ENCODE measurements around the gene HECTD1.

Gene HECTD1

DNA sequence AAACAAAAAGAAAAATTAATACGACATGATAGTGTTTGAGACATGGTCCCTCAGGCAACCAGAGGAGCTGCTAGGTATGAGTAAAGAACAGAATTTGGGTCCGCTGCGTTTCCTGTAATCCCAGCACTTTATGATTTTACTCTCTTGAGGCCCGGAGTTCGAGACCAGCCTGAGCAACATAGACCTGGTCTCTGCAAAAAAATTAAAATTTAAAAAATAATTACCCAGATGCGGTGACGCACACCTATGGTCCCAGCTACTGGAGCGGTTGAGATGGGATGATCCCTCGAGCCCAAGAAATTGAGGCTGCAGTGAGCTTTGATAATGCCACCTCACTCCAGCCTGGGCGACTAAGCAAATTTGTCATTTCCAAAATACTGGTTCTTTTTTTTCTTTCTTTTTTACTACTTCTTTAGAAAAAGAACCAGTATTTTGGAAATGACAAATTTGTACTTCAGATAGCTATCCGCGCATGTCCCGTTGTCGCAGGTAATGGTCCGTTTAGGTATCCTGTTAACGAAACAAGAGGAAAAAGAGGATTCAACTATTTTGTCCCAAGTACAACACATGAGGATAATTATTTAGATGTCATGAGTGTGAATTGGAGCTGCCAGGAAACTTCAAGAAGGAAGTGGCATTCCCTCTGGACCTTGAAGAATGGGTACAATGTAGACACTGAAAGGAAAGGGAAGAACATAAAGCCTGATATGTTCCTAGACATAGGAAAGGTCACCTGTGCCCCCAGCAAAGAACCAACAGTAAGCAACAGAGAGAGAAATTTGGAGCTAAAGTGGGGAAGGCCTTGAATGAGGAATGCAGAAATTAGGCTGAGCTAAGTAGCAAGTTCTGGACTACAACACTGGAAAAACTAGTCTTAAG, 1.2 kb upstream of the HECTD1 start:
- no peaks in the 10 kb centered on the region for H3K79me1 ChIP-seq (replicated peaks; ENCODE audit: low read length, poor library complexity, severe bottlenecking)
- H3K9me3 ChIP-seq (ENCODE audit: control insufficient read depth, low read length) = no peaks in the 10 kb centered on the region
- no peak overlapping the region for H4K8ac ChIP-seq (ENCODE audit: low read length)
- no peak overlapping the region for H2BK5ac ChIP-seq (ENCODE audit: low read depth, low read length, poor library complexity, severe bottlenecking)
- peak overlapping the region; percentile 91 for H3K27ac ChIP-seq (ENCODE audit: low read length, poor library complexity, severe bottlenecking)
- peak overlapping the region in 1 of 2 experiments; percentile 76 for H3K4me3 ChIP-seq (ENCODE audit: insufficient read depth in 1 of 2, low read depth in 1 of 2, low read length in 2 of 2)
- no peak overlapping the region for H2BK15ac ChIP-seq (ENCODE audit: low read depth, poor library complexity, severe bottlenecking)
- H3K36me3 ChIP-seq (ENCODE audit: control insufficient read depth in 1 of 2, insufficient read depth in 2 of 2, low read depth in 1 of 2, low read length in 2 of 2) = peaks cover 0 to 12% of the 10 kb centered on the region in 2 experiments
- H4K91ac ChIP-seq (ENCODE audit: low read length) = no peak overlapping the region
- no peak overlapping the region for H2BK12ac ChIP-seq (ENCODE audit: low read length in 2 of 2)
- no peak overlapping the region for H3K4ac ChIP-seq (ENCODE audit: low read depth in 1 of 2, low read length in 2 of 2)
- WGBS = 82% methylated on average over 15 of the region's 16 CpGs
- H3K18ac ChIP-seq (ENCODE audit: low read depth in 1 of 2, low read length in 2 of 2) = no peak overlapping the region
- H2AFZ ChIP-seq (ENCODE audit: low read depth, low read length) = no peak overlapping the region
- H3K27me3 ChIP-seq (ENCODE audit: control insufficient read depth in 1 of 2, insufficient read depth in 1 of 2, low read length in 2 of 2) = no peaks in the 10 kb centered on the region
- DNase-seq = no peak
- no peak overlapping the region for H3K14ac ChIP-seq (ENCODE audit: low read length in 2 of 2)
- no peak overlapping the region for H3K23ac ChIP-seq (ENCODE audit: low read length in 2 of 2)
- H2AK5ac ChIP-seq (ENCODE audit: low read length, severe bottlenecking) = peak overlapping the region; percentile 75
- no peak overlapping the region for H2BK120ac ChIP-seq (ENCODE audit: low read depth, low read length)
- peak overlapping the region; percentile 98 for H3K9ac ChIP-seq (ENCODE audit: low read length)
- H3K4me2 ChIP-seq (ENCODE audit: low read length, poor library complexity, severe bottlenecking) = peak overlapping the region; percentile 64
- peaks cover 3% of the 10 kb centered on the region for H3K4me1 ChIP-seq (ENCODE audit: control insufficient read depth, insufficient read depth, low read depth, low read length)

- WGBS = 1% methylated on average over 41 of the region's 59 CpGs
- Histone ChIP-seq H3K4ac (ENCODE audit: low read depth in 1 of 2, low read length in 2 of 2) (peak overlapping the region; percentile 64 to 91), H3K9ac (ENCODE audit: low read length) (peak overlapping the region; percentile 98)
Observed at GRCh38 chr14:31207287-31207754, 272 bp downstream of the HECTD1 start.

GRCh38 chr14:31206536-31207286, 882 bp downstream of the HECTD1 start:
- WGBS = 0% methylated on average over 46 of the region's 55 CpGs
- peak overlapping the region; percentile 30 for H3K27ac ChIP-seq (ENCODE audit: low read length, poor library complexity, severe bottlenecking)
- H3K79me1 ChIP-seq (replicated peaks; ENCODE audit: low read length, poor library complexity, severe bottlenecking) = no peaks in the 10 kb centered on the region
- no peak overlapping the region for H2BK12ac ChIP-seq (ENCODE audit: low read length in 2 of 2)
- no peak for DNase-seq
- peak overlapping the region; percentile 27 to 80 for H3K23ac ChIP-seq (ENCODE audit: low read length in 2 of 2)
- peak overlapping the region in 1 of 2 experiments; percentile 28 for H3K14ac ChIP-seq (ENCODE audit: low read length in 2 of 2)
- H3K4ac ChIP-seq (ENCODE audit: low read depth in 1 of 2, low read length in 2 of 2) = peak overlapping the region in 1 of 2 experiments; percentile 64
- peak overlapping the region; percentile 98 for H3K9ac ChIP-seq (ENCODE audit: low read length)
- peak overlapping the region; percentile 12 for H2BK120ac ChIP-seq (ENCODE audit: low read depth, low read length)
- no peak overlapping the region for H2AK5ac ChIP-seq (ENCODE audit: low read length, severe bottlenecking)
- H2AFZ ChIP-seq (ENCODE audit: low read depth, low read length) = peak overlapping the region; percentile 70
- peak overlapping the region; percentile 51 to 98 for H3K18ac ChIP-seq (ENCODE audit: low read depth in 1 of 2, low read length in 2 of 2)
- H3K36me3 ChIP-seq (ENCODE audit: control insufficient read depth in 1 of 2, insufficient read depth in 2 of 2, low read depth in 1 of 2, low read length in 2 of 2) = peaks cover 0 to 30% of the 10 kb centered on the region in 2 experiments
- no peaks in the 10 kb centered on the region for H3K27me3 ChIP-seq (ENCODE audit: control insufficient read depth in 1 of 2, insufficient read depth in 1 of 2, low read length in 2 of 2)
- H3K9me3 ChIP-seq (ENCODE audit: control insufficient read depth, low read length) = no peaks in the 10 kb centered on the region
- H4K8ac ChIP-seq (ENCODE audit: low read length) = peak overlapping the region; percentile 55
- no peak overlapping the region for H4K91ac ChIP-seq (ENCODE audit: low read length)
- H3K4me2 ChIP-seq (ENCODE audit: low read length, poor library complexity, severe bottlenecking) = peak overlapping the region; percentile 75
- H3K4me1 ChIP-seq (ENCODE audit: control insufficient read depth, insufficient read depth, low read depth, low read length) = peaks cover 3% of the 10 kb centered on the region
- H3K4me3 ChIP-seq (ENCODE audit: insufficient read depth in 1 of 2, low read depth in 1 of 2, low read length in 2 of 2) = peak overlapping the region; percentile 62 to 90
- H2BK5ac ChIP-seq (ENCODE audit: low read depth, low read length, poor library complexity, severe bottlenecking) = peak overlapping the region; percentile 91
- no peak overlapping the region for H2BK15ac ChIP-seq (ENCODE audit: low read depth, poor library complexity, severe bottlenecking)

More at GRCh38 chr14:31207287-31207754, 272 bp downstream of the HECTD1 start:
- Histone ChIP-seq H3K4me1 (ENCODE audit: control insufficient read depth, insufficient read depth, low read depth, low read length) (peaks cover 3% of the 10 kb centered on the region), H3K4me3 (ENCODE audit: insufficient read depth in 1 of 2, low read depth in 1 of 2, low read length in 2 of 2) (peak overlapping the region; percentile 62 to 90), H2AK5ac (ENCODE audit: low read length, severe bottlenecking) (no peak overlapping the region), H2BK5ac (ENCODE audit: low read depth, low read length, poor library complexity, severe bottlenecking) (peak overlapping the region; percentile 91), H3K23ac (ENCODE audit: low read length in 2 of 2) (peak overlapping the region in 1 of 2 experiments; percentile 3), H3K79me1 (replicated peaks; ENCODE audit: low read length, poor library complexity, severe bottlenecking) (no peaks in the 10 kb centered on the region), H2AFZ (ENCODE audit: low read depth, low read length) (no peak overlapping the region), H3K36me3 (ENCODE audit: control insufficient read depth in 1 of 2, insufficient read depth in 2 of 2, low read depth in 1 of 2, low read length in 2 of 2) (peaks cover 0 to 25% of the 10 kb centered on the region in 2 experiments), H3K9me3 (ENCODE audit: control insufficient read depth, low read length) (no peaks in the 10 kb centered on the region), H2BK12ac (ENCODE audit: low read length in 2 of 2) (no peak overlapping the region), H2BK120ac (ENCODE audit: low read depth, low read length) (peak overlapping the region; percentile 12), H3K4me2 (ENCODE audit: low read length, poor library complexity, severe bottlenecking) (peak overlapping the region; percentile 64), H4K8ac (ENCODE audit: low read length) (peak overlapping the region; percentile 33), H3K18ac (ENCODE audit: low read depth in 1 of 2, low read length in 2 of 2) (peak overlapping the region; percentile 96 to 98), H2BK15ac (ENCODE audit: low read depth, poor library complexity, severe bottlenecking) (peak overlapping the region; percentile 80), H3K27ac (ENCODE audit: low read length, poor library complexity, severe bottlenecking) (peak overlapping the region; percentile 84), H4K91ac (ENCODE audit: low read length) (peak overlapping the region; percentile 98), H3K27me3 (ENCODE audit: control insufficient read depth in 1 of 2, insufficient read depth in 1 of 2, low read length in 2 of 2) (no peaks in the 10 kb centered on the region), H3K14ac (ENCODE audit: low read length in 2 of 2) (peak overlapping the region in 1 of 2 experiments; percentile 72)
- no peak for DNase-seq

All from mesenchymal stem cell (in vitro differentiated cells and primary cell).